ENCODE measurements around the gene SND1. TPM values are rescaled to one million over a fixed set of nuclear protein-coding genes. Genes with fewer than 3 reads are reported as not detected.

The SND1 gene
- total and polyA plus RNA-seq, 2 donors (not counting 3 experiments of a cell fraction or from before 2014, with no cell fraction given): 116 to 249 TPM

GRCh38 chr7:127968547-127968946, 316.6 kb downstream of the SND1 start:
- intact Hi-C loops (cut with micrococcal nuclease) (no loop called here), dilution Hi-C loops (cut with MboI; ENCODE audit: extremely low pct_ligation_motif_present, low sequenced_read_pairs) (no loop called here)
- Histone ChIP-seq H3K27ac (ENCODE audit: insufficient read depth, low read depth, low read length) (no peak overlapping the region), H3K79me2 (ENCODE audit: control insufficient read depth, insufficient read depth, low read length) (no peaks in the 10 kb centered on the region), H3K36me3 (ENCODE audit: control insufficient read depth in 2 of 2, extremely low read depth in 1 of 2, insufficient read depth in 2 of 2, low read length in 2 of 2) (no peaks in the 10 kb centered on the region), H3K9me1 (replicated peaks; ENCODE audit: control insufficient read depth, extremely low read depth, insufficient read depth, low read length) (no peaks in the 10 kb centered on the region), H3K27me3 (ENCODE audit: control insufficient read depth in 2 of 2, insufficient read depth in 2 of 2, low read length in 2 of 2) (no peaks in the 10 kb centered on the region), H3K4me3 (replicated peaks in 1 of 3; ENCODE audit: insufficient read depth in 1 of 3, low read depth in 1 of 3, low read length in 3 of 3) (no peak overlapping the region), H2AFZ (ENCODE audit: low read depth, low read length) (no peak overlapping the region), H4K20me1 (replicated peaks; ENCODE audit: control insufficient read depth, extremely low read depth, insufficient read depth, low read length) (peaks cover 2% of the 10 kb centered on the region), H3K9ac (replicated peaks; ENCODE audit: extremely low read depth, insufficient read depth, low read length) (no peak overlapping the region), H3K4me2 (ENCODE audit: insufficient read depth, low read length) (no peak overlapping the region), H3K9me3 (replicated peaks; ENCODE audit: control insufficient read depth, insufficient read depth, low read length) (no peaks in the 10 kb centered on the region), H3K4me1 (ENCODE audit: control insufficient read depth, extremely low read depth, insufficient read depth, low read length) (no peaks in the 10 kb centered on the region)
- ChIA-PET CTCF (interaction anchor here (1.0 to 1.1 kb wide), 2 partner anchors 13 to 241 kb away, joined by 3 read pairs; no protein-coding TSS in a partner anchor), POLR2A (no interaction called here)
- peak; percentile 12 for FAIRE-seq
- BruUV-seq (replicated peaks): no TSS peak
- DNase-seq (ENCODE audit: low read depth, low spot score): peak; percentile 48
- TF ChIP-seq POLR2A (IDR thresholded peaks at IDR 0.05; ENCODE audit: low read depth, low read length): no peak
- no peak for TF ChIP-seq MAX (IDR thresholded peaks at IDR 0.05; ENCODE audit: insufficient read depth, insufficient read length)

- DNase-seq (ENCODE audit: low read depth, low spot score) (no peak), FAIRE-seq (no peak)
- Histone ChIP-seq H3K36me3 (ENCODE audit: control insufficient read depth in 2 of 2, extremely low read depth in 1 of 2, insufficient read depth in 2 of 2, low read length in 2 of 2) (peaks cover 0 to 2% of the 10 kb centered on the region in 2 experiments), H3K27ac (ENCODE audit: insufficient read depth, low read depth, low read length) (no peak overlapping the region), H4K20me1 (replicated peaks; ENCODE audit: control insufficient read depth, extremely low read depth, insufficient read depth, low read length) (no peaks in the 10 kb centered on the region), H3K9ac (replicated peaks; ENCODE audit: extremely low read depth, insufficient read depth, low read length) (no peak overlapping the region), H3K4me2 (ENCODE audit: insufficient read depth, low read length) (no peak overlapping the region), H3K9me1 (replicated peaks; ENCODE audit: control insufficient read depth, extremely low read depth, insufficient read depth, low read length) (no peaks in the 10 kb centered on the region), H2AFZ (ENCODE audit: low read depth, low read length) (no peak overlapping the region), H3K27me3 (ENCODE audit: control insufficient read depth in 2 of 2, insufficient read depth in 2 of 2, low read length in 2 of 2) (no peaks in the 10 kb centered on the region), H3K79me2 (ENCODE audit: control insufficient read depth, insufficient read depth, low read length) (no peaks in the 10 kb centered on the region), H3K4me1 (ENCODE audit: control insufficient read depth, extremely low read depth, insufficient read depth, low read length) (no peaks in the 10 kb centered on the region), H3K9me3 (replicated peaks; ENCODE audit: control insufficient read depth, insufficient read depth, low read length) (no peaks in the 10 kb centered on the region), H3K4me3 (replicated peaks in 1 of 3; ENCODE audit: insufficient read depth in 1 of 3, low read depth in 1 of 3, low read length in 3 of 3) (no peak overlapping the region)
- TF ChIP-seq POLR2AphosphoS5 (IDR thresholded peaks at IDR 0.05; ENCODE audit: insufficient read depth, low read depth, low read length) (no peak), JUN (IDR thresholded peaks at IDR 0.05; ENCODE audit: borderline replicate concordance, insufficient read depth, insufficient read length, low read depth) (no peak), FOS (IDR thresholded peaks at IDR 0.05; ENCODE audit: borderline replicate concordance, insufficient read depth, low read length) (no peak), MYC (IDR thresholded peaks at IDR 0.05; ENCODE audit: low read depth, low read length) (no peak), MAX (IDR thresholded peaks at IDR 0.05; ENCODE audit: insufficient read depth, insufficient read length) (no peak), GATA2 (IDR thresholded peaks at IDR 0.05; ENCODE audit: insufficient read depth, insufficient read length, low read depth, low read length) (no peak), EZH2 (IDR thresholded peaks at IDR 0.05; ENCODE audit: borderline replicate concordance, low read depth, low read length, severe bottlenecking) (no peak), CTCF (IDR thresholded peaks at IDR 0.05; ENCODE audit: extremely low read depth in 1 of 2, insufficient read depth in 1 of 2, low read depth in 1 of 2, low read length in 2 of 2) (no peak), POLR2A (IDR thresholded peaks at IDR 0.05; ENCODE audit: low read depth, low read length) (no peak)
- dilution Hi-C loops (cut with MboI; ENCODE audit: extremely low pct_ligation_motif_present, low sequenced_read_pairs) (no loop called here), intact Hi-C loops (cut with micrococcal nuclease) (no loop called here)
- POLR2A ChIA-PET: no interaction called here
- no TSS peak for BruUV-seq (replicated peaks)
- CTCF ChIA-PET: no interaction called here
Measured at GRCh38 chr7:127973832-127974231, 321.8 kb downstream of the SND1 start.

All from endothelial cell of umbilical vein (primary cell).